ENCODE data around the gene HSD17B10. TPM values are rescaled to one million over a fixed set of nuclear protein-coding genes. Genes with fewer than 3 reads are reported as not detected.
A peak's percentile ranks its signal among the peaks of the same experiment; 100 is the strongest.

The HSD17B10 gene
- 69.4 to 91.4 TPM (median 72.3 TPM) in 3 replicates for total RNA-seq
- long read RNA-seq, transcript HSD17B10-201 (6 exons, 960 nt), result major isoform, 40 of 45 reads
- long read RNA-seq, partial matches to known transcripts, result 3 of 45 reads
- long read RNA-seq, other reads (novel, unspliced or antisense), result 1 of 45 reads

GRCh38 chrX:53433651-53434639 is at the start of gene HSD17B10:
Gene HSD17B10, minus strand, starts transcription at chrX:53434370. Its CDS starts 25 bp downstream, at chrX:53434345.
- Mint-ChIP-seq H3K4me3 (ENCODE audit: unreplicated experiment) (peak within 1 kb of the TSS; percentile 97), H3K36me3 (ENCODE audit: low read depth) (peaks cover 5% of the 10 kb centered on the region), H3K27ac (ENCODE audit: unreplicated experiment) (peak within 1 kb of the TSS; percentile 90), H3K27me3 (ENCODE audit: low read depth) (no peaks in the 10 kb centered on the region), H3K4me1 (ENCODE audit: low read depth) (peaks cover 12% of the 10 kb centered on the region), H3K9me3 (ENCODE audit: low read depth) (peaks cover 13% of the 10 kb centered on the region)
- peak; percentile 96 for DNase-seq (ENCODE audit: low spot score)
- TF ChIP-seq, protein P1, sequence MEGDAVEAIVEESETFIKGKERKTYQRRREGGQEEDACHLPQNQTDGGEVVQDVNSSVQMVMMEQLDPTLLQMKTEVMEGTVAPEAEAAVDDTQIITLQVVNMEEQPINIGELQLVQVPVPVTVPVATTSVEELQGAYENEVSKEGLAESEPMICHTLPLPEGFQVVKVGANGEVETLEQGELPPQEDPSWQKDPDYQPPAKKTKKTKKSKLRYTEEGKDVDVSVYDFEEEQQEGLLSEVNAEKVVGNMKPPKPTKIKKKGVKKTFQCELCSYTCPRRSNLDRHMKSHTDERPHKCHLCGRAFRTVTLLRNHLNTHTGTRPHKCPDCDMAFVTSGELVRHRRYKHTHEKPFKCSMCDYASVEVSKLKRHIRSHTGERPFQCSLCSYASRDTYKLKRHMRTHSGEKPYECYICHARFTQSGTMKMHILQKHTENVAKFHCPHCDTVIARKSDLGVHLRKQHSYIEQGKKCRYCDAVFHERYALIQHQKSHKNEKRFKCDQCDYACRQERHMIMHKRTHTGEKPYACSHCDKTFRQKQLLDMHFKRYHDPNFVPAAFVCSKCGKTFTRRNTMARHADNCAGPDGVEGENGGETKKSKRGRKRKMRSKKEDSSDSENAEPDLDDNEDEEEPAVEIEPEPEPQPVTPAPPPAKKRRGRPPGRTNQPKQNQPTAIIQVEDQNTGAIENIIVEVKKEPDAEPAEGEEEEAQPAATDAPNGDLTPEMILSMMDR (IDR thresholded peaks at IDR 0.05), result no peak

DNA sequence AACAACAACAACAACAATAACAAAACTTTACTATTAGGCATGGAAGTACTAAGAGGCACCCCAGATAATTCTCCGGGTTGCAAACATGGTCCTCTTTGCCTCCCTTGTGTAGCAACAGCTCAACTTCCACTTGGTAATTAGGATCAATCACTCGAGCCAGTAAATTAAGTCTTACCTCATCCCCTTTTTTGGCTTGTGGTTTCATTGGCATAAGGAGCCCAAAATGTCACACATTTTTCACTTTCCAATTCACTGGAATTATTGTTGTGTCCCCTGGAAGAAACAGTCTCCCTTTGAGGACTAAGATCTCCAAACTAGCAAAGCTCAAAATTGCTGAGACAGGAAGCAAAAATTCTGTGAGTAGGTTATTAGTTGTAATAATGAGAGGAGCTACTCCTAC is 49.2 kb upstream of the HSD17B10 start:
- Mint-ChIP-seq H3K4me3 (ENCODE audit: unreplicated experiment) (no peak overlapping the region), H3K4me1 (ENCODE audit: low read depth) (no peaks in the 10 kb centered on the region), H3K27ac (ENCODE audit: unreplicated experiment) (no peak overlapping the region), H3K27me3 (ENCODE audit: low read depth) (peaks cover 2% of the 10 kb centered on the region), H3K36me3 (ENCODE audit: low read depth) (no peaks in the 10 kb centered on the region), H3K9me3 (ENCODE audit: low read depth) (peaks cover 3% of the 10 kb centered on the region)
- DNase-seq (ENCODE audit: low spot score), result no peak
- TF ChIP-seq, protein P1 (IDR thresholded peaks at IDR 0.05), result no peak

DNA sequence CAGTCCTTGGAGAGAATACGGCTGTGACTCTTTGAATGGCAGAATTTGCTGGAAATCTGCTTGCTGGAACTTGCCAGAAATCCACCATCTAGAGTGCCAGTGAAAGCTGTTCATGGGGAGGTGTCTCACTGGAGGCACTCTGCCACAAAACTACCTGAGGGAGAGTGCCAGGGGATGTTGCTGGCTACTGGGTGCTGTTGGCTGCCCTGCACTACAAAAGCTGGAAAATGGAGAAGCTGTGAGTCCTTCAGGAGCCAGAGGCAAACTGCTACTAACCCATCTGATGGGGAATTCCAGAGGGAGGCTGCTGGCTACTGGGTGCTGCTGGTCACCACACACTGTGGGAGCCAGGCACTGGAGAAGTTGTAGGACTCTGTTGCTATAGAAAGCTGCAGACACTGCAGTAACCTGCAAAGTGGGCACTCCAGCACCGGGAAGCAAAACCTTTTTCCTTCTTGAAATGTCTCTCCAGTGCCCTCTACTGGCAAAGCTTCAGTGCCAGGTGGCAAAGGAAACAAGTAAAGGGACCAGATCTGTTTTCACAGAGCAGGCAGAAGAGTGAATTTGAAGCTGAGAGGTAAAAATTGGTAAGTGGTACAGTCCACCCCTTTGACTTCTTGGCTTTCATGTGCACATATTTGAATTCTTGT is 47.8 kb upstream of the HSD17B10 start:
- DNase-seq (ENCODE audit: low spot score), result no peak
- Mint-ChIP-seq H3K27ac (ENCODE audit: unreplicated experiment) (no peak overlapping the region), H3K9me3 (ENCODE audit: low read depth) (peaks cover 10% of the 10 kb centered on the region), H3K27me3 (ENCODE audit: low read depth) (peaks cover 2% of the 10 kb centered on the region), H3K4me1 (ENCODE audit: low read depth) (no peaks in the 10 kb centered on the region), H3K36me3 (ENCODE audit: low read depth) (no peaks in the 10 kb centered on the region), H3K4me3 (ENCODE audit: unreplicated experiment) (no peak overlapping the region)
- TF ChIP-seq, protein P1 (IDR thresholded peaks at IDR 0.05), result peak; percentile 80

- no peak for DNase-seq (ENCODE audit: low spot score)
- Mint-ChIP-seq H3K4me3 (ENCODE audit: unreplicated experiment) (no peak overlapping the region), H3K4me1 (ENCODE audit: low read depth) (no peaks in the 10 kb centered on the region), H3K27ac (ENCODE audit: unreplicated experiment) (no peak overlapping the region), H3K9me3 (ENCODE audit: low read depth) (peaks cover 16% of the 10 kb centered on the region), H3K36me3 (ENCODE audit: low read depth) (no peaks in the 10 kb centered on the region), H3K27me3 (ENCODE audit: low read depth) (peaks cover 2% of the 10 kb centered on the region)
- TF ChIP-seq, protein P1 (IDR thresholded peaks at IDR 0.05), result peak; percentile 37
These were observed 46.9 kb upstream of the HSD17B10 start for GRCh38 chrX:53481093-53481492.

DNA sequence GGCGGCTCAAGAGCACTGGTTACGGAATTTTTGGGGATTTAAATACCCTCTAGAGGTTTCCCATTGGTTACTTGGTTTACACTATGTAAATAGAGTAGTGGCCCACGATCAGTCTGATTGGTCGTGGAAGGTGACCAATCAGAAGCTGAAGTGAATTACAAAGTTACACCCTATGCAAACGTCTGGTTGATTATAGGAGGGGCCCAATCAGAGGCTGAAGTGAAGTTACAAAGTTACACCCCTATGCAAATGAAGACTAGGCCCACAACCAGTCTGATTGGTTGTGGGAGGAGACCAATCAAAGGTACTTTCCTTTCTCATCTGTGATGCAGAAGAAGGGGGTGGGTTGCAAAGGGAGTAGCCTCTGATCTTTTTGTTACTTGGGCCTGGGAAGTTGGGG is 45.1 kb upstream of the HSD17B10 start:
- TF ChIP-seq, protein P1 (IDR thresholded peaks at IDR 0.05), result no peak
- Mint-ChIP-seq H3K4me1 (ENCODE audit: low read depth) (no peaks in the 10 kb centered on the region), H3K27ac (ENCODE audit: unreplicated experiment) (no peak overlapping the region), H3K9me3 (ENCODE audit: low read depth) (peaks cover 16% of the 10 kb centered on the region), H3K4me3 (ENCODE audit: unreplicated experiment) (no peak overlapping the region), H3K36me3 (ENCODE audit: low read depth) (no peaks in the 10 kb centered on the region), H3K27me3 (ENCODE audit: low read depth) (peaks cover 2% of the 10 kb centered on the region)
- no peak for DNase-seq (ENCODE audit: low spot score)
